ENCODE data around the gene EPHB3. TPM values are rescaled to one million over a fixed set of nuclear protein-coding genes. Genes with fewer than 3 reads are reported as not detected.

Gene EPHB3
- total and polyA plus RNA-seq, 12 donors, result 0.38 to 4.0 (median 1.5) TPM

DNA sequence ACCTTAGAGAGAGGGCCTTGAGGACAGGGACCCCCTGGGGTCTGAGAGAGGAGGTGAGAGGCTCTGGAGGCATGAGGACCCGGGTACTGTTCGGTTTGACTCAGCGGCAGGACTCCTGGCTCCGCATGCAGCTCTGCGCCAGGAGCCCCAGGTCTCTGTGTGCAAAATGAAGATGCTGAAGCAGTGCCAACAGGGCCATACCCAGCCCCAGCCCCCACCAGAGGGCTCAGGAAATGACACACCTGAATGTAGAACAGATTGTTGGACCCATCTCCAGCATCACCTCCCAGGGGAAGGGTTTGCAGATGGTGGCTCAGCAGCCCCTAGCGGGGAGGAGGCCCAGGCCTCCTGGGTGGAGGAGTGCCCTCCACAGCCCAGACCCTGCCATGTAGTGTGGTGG lies 30.2 kb downstream of the EPHB3 start:
- intact Hi-C loops (cut with DNase I), result no loop called here
- Histone ChIP-seq H3K4me1 (peaks cover 3 to 35% (median 22%) of the 10 kb centered on the region in 9 donors), H3K9me3 (no peaks in the 10 kb centered on the region), H3K27ac (no peak overlapping the region), H3K4me3 (no peak overlapping the region), H3K27me3 (no peaks in the 10 kb centered on the region), H3K36me3 (no peaks in the 10 kb centered on the region)
- WGBS, 2 donors, result 93 to 95% methylated on average over 6 of the region's 6 CpGs
- TF ChIP-seq, protein P1, sequence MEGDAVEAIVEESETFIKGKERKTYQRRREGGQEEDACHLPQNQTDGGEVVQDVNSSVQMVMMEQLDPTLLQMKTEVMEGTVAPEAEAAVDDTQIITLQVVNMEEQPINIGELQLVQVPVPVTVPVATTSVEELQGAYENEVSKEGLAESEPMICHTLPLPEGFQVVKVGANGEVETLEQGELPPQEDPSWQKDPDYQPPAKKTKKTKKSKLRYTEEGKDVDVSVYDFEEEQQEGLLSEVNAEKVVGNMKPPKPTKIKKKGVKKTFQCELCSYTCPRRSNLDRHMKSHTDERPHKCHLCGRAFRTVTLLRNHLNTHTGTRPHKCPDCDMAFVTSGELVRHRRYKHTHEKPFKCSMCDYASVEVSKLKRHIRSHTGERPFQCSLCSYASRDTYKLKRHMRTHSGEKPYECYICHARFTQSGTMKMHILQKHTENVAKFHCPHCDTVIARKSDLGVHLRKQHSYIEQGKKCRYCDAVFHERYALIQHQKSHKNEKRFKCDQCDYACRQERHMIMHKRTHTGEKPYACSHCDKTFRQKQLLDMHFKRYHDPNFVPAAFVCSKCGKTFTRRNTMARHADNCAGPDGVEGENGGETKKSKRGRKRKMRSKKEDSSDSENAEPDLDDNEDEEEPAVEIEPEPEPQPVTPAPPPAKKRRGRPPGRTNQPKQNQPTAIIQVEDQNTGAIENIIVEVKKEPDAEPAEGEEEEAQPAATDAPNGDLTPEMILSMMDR (IDR thresholded peaks at IDR 0.05), result no peak
- no peak for DNase-seq
- no peak for ATAC-seq

DNA sequence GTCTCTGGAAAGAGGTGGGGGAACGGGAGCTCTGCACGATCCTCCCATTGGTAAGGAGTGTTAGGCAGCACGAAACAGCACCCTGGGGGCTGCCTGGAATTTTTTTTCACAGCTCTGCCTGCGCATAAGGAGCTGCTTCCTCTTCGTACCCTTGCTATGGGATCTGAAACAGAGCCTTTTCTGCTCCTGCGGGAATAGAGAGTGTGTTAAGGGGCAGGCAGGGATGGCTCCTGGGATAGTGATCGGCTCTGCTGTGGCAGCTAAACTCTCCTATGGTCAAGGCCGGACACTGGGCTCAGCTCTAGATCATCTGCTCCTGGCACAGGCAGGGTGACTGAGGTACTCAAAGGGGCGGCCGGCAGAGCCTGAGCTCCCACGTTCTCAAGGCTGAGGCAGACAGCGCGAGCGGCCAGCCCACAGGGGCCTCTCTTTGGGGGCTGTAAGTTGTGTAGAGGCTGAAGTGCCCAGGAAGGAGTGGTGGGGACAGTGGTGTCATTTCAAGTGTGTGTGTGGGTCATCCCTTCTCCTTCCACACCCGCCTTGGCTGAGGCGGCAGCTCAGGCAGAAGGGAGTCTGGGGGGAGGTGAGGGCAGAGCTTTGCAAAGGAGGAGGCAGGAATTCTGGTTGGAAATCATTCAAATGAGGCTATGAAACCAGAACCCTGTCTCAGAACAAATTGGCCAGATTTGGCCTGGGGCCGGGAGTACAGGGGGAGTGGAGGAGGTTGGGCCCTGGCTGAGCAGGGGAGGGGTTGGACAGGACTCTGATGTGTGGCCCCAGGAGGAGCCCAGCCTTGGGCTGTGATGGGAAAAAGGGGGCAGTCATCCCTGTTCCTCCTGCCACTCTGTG lies 31.0 kb downstream of the EPHB3 start:
- ATAC-seq (peak; percentile 16 to 36 (median 26)), DNase-seq (no peak)
- WGBS, 2 donors, result 71 to 75% methylated on average over 17 of the region's 17 CpGs
- TF ChIP-seq, protein P1 (IDR thresholded peaks at IDR 0.05), result no peak
- no peak overlapping the region for H3K4me3 ChIP-seq
- no peaks in the 10 kb centered on the region for H3K9me3 ChIP-seq
- H3K27ac ChIP-seq, result peak overlapping the region in 2 of 10 donors; percentile 31 to 50
- H3K27me3 ChIP-seq, result no peaks in the 10 kb centered on the region
- intact Hi-C loops (cut with DNase I), result no loop called here
- H3K36me3 ChIP-seq, result no peaks in the 10 kb centered on the region
- H3K4me1 ChIP-seq, result peaks cover 3 to 41% (median 25%) of the 10 kb centered on the region in 9 donors

DNA sequence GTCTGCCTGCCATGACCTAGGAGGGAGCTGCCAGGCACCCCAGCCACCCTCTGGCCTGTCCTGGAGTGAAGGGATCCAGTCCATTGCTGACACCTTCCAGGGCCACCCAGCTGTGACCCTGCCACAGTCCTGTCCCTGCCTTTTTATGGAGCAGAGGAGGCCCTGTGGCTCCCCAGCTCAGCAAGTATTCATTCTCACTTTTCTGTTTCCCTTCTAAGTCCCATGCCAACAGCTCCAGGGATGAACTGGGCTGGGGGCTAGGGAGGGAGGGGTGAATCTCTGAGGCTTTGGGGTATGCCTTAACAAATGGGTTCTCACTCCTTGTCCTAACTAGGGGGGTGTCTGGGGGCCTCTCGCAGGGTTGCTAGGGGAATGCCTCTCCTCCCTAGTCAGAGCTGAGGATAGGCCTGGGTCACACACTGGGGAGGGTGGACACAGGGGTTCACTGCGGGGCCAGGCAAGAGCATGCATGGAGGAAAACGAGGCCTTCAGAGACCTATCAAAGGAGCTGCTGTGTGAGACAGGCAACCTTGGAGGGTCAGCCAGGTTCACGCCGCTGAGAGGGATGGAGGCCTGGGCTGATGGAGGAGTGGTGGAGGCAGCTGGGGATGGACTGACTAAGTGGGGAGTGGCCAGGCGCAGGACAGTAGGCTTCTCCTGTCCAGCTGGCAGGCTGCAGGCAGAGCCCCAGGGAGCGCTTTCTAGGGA lies 31.8 kb downstream of the EPHB3 start:
- intact Hi-C loops (cut with DNase I), result no loop called here
- TF ChIP-seq, protein P1 (IDR thresholded peaks at IDR 0.05), result no peak
- 74 to 81% methylated on average over 7 of the region's 7 CpGs for WGBS, 2 donors
- DNase-seq (no peak), ATAC-seq (peak; percentile 7 to 48 (median 20))
- H3K4me1 ChIP-seq, result peaks cover 3 to 48% (median 25%) of the 10 kb centered on the region in 9 donors
- H3K27ac ChIP-seq, result peak overlapping the region in 2 of 10 donors; percentile 31 to 50
- H3K27me3 ChIP-seq, result no peaks in the 10 kb centered on the region
- H3K9me3 ChIP-seq, result no peaks in the 10 kb centered on the region
- H3K36me3 ChIP-seq, result no peaks in the 10 kb centered on the region
- no peak overlapping the region for H3K4me3 ChIP-seq

DNA sequence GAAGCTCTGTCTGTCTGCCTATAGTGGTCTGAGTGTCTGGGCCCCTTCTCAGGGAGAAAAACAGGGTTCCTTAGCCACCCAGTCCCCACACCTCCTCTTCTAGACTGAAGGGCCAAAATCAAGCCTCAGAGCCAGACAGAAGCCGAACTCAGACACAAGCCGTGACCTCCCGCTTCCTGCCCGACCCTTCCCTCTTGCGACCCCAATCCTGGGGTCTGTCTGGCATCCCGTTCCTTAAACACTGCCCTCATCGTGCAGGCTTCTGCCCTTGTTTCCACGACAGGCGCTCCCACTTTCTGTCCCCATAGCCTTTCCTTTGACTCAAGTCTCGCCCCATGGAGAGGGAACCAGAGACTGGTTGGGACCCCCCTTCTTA lies 32.3 kb downstream of the EPHB3 start:
- DNase-seq (no peak), ATAC-seq (no peak)
- Histone ChIP-seq H3K36me3 (no peaks in the 10 kb centered on the region), H3K4me1 (peaks cover 3 to 48% (median 25%) of the 10 kb centered on the region in 9 donors), H3K27me3 (no peaks in the 10 kb centered on the region), H3K4me3 (no peak overlapping the region), H3K27ac (peak overlapping the region in 1 of 10 donors; percentile 31), H3K9me3 (no peaks in the 10 kb centered on the region)
- 80 to 81% methylated on average over 10 of the region's 10 CpGs for WGBS, 2 donors
- intact Hi-C loops (cut with DNase I), result no loop called here
- TF ChIP-seq, protein P1 (IDR thresholded peaks at IDR 0.05), result no peak

All from heart right ventricle (tissue), 16 donors.